ENCODE results near the gene EMC8.

Gene EMC8

GRCh38 chr16:85763616-85764015, 35.7 kb downstream of the EMC8 start:
- Histone ChIP-seq H3K4me3 (ENCODE audit: low read depth in 1 of 2, low read length in 2 of 2) (no peak overlapping the region), H3K27me3 (ENCODE audit: low read depth, low read length) (no peaks in the 10 kb centered on the region), H3K9me3 (ENCODE audit: control insufficient read depth in 1 of 2, low read length in 2 of 2) (no peaks in the 10 kb centered on the region), H3K36me3 (ENCODE audit: control insufficient read depth in 1 of 2, insufficient read depth in 2 of 2, low read length in 2 of 2) (no peaks in the 10 kb centered on the region), H3K27ac (ENCODE audit: low read length) (no peak overlapping the region), H3K4me1 (ENCODE audit: control insufficient read depth in 1 of 2, insufficient read depth in 2 of 2, low read length in 2 of 2) (no peaks in the 10 kb centered on the region)

- Histone ChIP-seq H3K36me3 (ENCODE audit: control insufficient read depth in 1 of 2, insufficient read depth in 2 of 2, low read length in 2 of 2) (no peaks in the 10 kb centered on the region), H3K27ac (ENCODE audit: low read length) (no peak overlapping the region), H3K4me1 (ENCODE audit: control insufficient read depth in 1 of 2, insufficient read depth in 2 of 2, low read length in 2 of 2) (no peaks in the 10 kb centered on the region), H3K9me3 (ENCODE audit: control insufficient read depth in 1 of 2, low read length in 2 of 2) (no peaks in the 10 kb centered on the region), H3K4me3 (ENCODE audit: low read depth in 1 of 2, low read length in 2 of 2) (no peak overlapping the region), H3K27me3 (ENCODE audit: low read depth, low read length) (no peaks in the 10 kb centered on the region)
These were observed 36.4 kb downstream of the EMC8 start for GRCh38 chr16:85762970-85763369.

DNA sequence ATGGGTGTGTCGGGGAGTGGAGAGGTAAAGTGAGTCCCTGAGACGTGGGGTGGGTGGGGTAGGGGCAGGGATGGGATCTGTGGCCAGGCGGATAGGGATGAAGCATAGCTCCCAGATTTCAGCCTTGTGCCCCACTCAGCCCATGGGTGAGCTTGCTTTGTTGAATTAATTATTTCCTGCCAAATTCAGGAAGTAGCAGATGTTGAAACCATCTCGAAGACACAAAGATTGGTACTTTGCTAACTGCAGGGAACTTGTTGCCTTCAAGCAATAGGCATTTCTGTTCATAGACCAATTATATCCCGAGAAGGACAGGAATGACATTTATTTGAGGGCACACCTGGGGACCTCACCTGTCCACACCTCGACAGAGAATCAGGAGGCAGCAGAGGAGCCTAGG, 37.5 kb downstream of the EMC8 start:
- no peaks in the 10 kb centered on the region for H3K36me3 ChIP-seq (ENCODE audit: control insufficient read depth in 1 of 2, insufficient read depth in 2 of 2, low read length in 2 of 2)
- H3K4me3 ChIP-seq (ENCODE audit: low read depth in 1 of 2, low read length in 2 of 2): no peak overlapping the region
- H3K4me1 ChIP-seq (ENCODE audit: control insufficient read depth in 1 of 2, insufficient read depth in 2 of 2, low read length in 2 of 2): no peaks in the 10 kb centered on the region
- no peak overlapping the region for H3K27ac ChIP-seq (ENCODE audit: low read length)
- no peaks in the 10 kb centered on the region for H3K9me3 ChIP-seq (ENCODE audit: control insufficient read depth in 1 of 2, low read length in 2 of 2)
- H3K27me3 ChIP-seq (ENCODE audit: low read depth, low read length): no peaks in the 10 kb centered on the region

DNA sequence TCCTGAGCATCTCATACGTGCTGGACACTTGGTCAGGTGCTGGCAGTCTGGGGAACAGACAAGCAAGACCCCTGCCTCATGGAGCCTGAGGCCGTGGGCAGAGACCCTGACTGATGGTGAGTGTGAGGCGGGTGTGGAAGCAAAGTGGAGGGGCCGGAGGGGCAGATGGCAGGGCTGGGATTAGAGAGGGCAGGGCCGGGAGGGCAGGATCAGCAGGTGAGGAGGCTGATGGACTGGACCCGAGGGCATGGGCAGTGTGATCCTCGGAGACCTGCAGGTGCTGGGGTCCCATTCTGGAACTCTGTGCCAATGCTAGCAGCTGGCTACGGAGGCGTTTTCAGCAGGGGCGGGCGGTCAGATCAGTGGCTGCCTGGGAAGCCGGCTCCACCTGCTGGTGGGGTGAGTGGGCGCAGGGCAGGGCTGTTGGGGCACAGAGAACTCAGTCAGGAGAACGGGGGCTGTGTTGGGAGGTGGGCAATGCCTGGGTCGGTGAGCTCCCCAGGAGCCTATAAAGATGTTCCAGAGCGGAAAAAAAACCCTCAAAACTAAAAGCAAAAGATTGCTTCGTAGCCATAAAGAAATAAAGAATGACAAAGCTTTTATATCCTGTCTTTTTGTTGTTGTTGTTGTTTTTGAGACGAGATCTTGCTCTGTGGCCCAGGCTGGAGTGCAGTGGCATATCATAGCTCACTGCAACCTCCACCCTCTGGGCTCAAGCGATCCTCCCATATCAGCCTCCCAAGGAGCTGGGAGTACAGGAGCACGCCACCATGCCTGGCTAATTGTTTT, 39.5 kb downstream of the EMC8 start:
- H3K27me3 ChIP-seq (ENCODE audit: low read depth, low read length): no peaks in the 10 kb centered on the region
- H3K9me3 ChIP-seq (ENCODE audit: control insufficient read depth in 1 of 2, low read length in 2 of 2): no peaks in the 10 kb centered on the region
- no peak overlapping the region for H3K27ac ChIP-seq (ENCODE audit: low read length)
- H3K36me3 ChIP-seq (ENCODE audit: control insufficient read depth in 1 of 2, insufficient read depth in 2 of 2, low read length in 2 of 2): no peaks in the 10 kb centered on the region
- no peaks in the 10 kb centered on the region for H3K4me1 ChIP-seq (ENCODE audit: control insufficient read depth in 1 of 2, insufficient read depth in 2 of 2, low read length in 2 of 2)
- no peak overlapping the region for H3K4me3 ChIP-seq (ENCODE audit: low read depth in 1 of 2, low read length in 2 of 2)

DNA sequence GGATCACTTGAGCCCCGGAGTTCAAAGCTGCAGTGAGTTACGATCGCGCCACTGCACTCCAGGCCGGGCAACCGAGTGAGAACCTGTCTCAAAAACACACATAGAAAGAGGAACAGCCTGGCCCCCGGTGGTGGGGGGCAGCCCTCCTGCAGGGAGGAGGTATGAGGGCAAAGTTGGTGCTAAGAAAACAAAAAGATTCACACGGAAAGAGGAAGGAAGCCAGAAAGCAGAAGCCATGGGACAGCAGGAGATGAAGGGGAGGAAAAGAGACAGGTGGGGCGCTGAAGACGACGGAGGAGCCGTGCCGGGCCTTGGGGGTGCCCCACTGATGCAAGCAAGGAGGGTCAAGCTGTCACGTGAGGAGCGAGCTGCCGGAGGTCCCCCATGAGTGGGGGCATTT, 40.2 kb downstream of the EMC8 start:
- Histone ChIP-seq H3K9me3 (ENCODE audit: control insufficient read depth in 1 of 2, low read length in 2 of 2) (no peaks in the 10 kb centered on the region), H3K36me3 (ENCODE audit: control insufficient read depth in 1 of 2, insufficient read depth in 2 of 2, low read length in 2 of 2) (no peaks in the 10 kb centered on the region), H3K4me1 (ENCODE audit: control insufficient read depth in 1 of 2, insufficient read depth in 2 of 2, low read length in 2 of 2) (peaks cover 0 to 2% of the 10 kb centered on the region in 2 donors), H3K4me3 (ENCODE audit: low read depth in 1 of 2, low read length in 2 of 2) (no peak overlapping the region), H3K27me3 (ENCODE audit: low read depth, low read length) (no peaks in the 10 kb centered on the region), H3K27ac (ENCODE audit: low read length) (no peak overlapping the region)

DNA sequence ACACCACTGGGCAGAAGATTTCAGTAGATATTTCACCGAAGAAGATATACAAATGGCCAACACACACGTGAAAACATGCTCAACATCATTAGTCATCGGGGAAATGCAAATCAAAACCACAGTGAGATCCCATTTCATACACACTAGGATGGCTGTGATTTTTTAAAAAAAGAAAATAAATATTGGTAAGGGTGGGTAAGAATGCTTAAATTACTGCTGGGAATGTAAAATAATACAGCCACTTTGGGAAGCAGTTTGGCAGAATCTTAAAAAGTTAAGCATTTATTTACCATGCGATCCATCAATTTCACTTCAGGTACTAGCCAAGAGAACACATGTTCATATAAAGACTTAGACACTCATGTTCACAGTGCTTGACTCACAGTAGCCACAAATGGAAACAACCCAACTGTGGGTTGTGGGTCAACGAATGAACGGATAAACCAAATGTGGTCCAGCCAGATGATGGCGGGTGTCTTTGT, 42.0 kb downstream of the EMC8 start:
- H3K4me1 ChIP-seq (ENCODE audit: control insufficient read depth in 1 of 2, insufficient read depth in 2 of 2, low read length in 2 of 2): peaks cover 3 to 14% of the 10 kb centered on the region in 2 donors
- no peaks in the 10 kb centered on the region for H3K9me3 ChIP-seq (ENCODE audit: control insufficient read depth in 1 of 2, low read length in 2 of 2)

GRCh38 chr16:85755929-85756768, 43.2 kb downstream of the EMC8 start:
- Histone ChIP-seq H3K27ac (ENCODE audit: low read length) (no peak overlapping the region), H3K27me3 (ENCODE audit: low read depth, low read length) (no peaks in the 10 kb centered on the region), H3K4me3 (ENCODE audit: low read depth in 1 of 2, low read length in 2 of 2) (no peak overlapping the region), H3K36me3 (ENCODE audit: control insufficient read depth in 1 of 2, insufficient read depth in 2 of 2, low read length in 2 of 2) (no peaks in the 10 kb centered on the region), H3K4me1 (ENCODE audit: control insufficient read depth in 1 of 2, insufficient read depth in 2 of 2, low read length in 2 of 2) (peaks cover 3 to 26% of the 10 kb centered on the region in 2 donors), H3K9me3 (ENCODE audit: control insufficient read depth in 1 of 2, low read length in 2 of 2) (no peaks in the 10 kb centered on the region)

More for the DNA sequence above, 42.0 kb downstream of the EMC8 start:
- Histone ChIP-seq H3K27me3 (ENCODE audit: low read depth, low read length) (no peaks in the 10 kb centered on the region), H3K4me3 (ENCODE audit: low read depth in 1 of 2, low read length in 2 of 2) (no peak overlapping the region), H3K36me3 (ENCODE audit: control insufficient read depth in 1 of 2, insufficient read depth in 2 of 2, low read length in 2 of 2) (no peaks in the 10 kb centered on the region), H3K27ac (ENCODE audit: low read length) (no peak overlapping the region)

DNA sequence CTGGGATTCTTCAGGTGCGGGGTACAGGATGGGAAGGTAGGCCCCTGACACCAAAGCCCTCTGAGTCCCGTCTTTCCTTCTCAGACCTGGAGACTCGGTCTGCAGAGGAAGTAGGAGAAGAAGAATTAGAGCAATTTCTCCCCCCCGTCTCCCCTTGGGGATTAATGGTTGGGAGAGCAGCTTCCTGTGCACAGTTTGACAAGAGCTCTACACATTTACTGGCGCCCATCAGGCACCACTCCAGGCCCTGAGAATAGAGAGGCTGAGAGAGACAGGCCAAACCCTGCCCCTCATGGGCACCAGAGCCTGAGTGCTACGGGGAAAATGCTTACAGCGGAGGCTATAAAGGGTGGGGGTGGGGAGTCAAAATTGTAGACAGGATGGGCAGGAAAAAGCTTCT, 44.9 kb downstream of the EMC8 start:
- Histone ChIP-seq H3K4me3 (ENCODE audit: low read depth in 1 of 2, low read length in 2 of 2) (no peak overlapping the region), H3K36me3 (ENCODE audit: control insufficient read depth in 1 of 2, insufficient read depth in 2 of 2, low read length in 2 of 2) (no peaks in the 10 kb centered on the region), H3K9me3 (ENCODE audit: control insufficient read depth in 1 of 2, low read length in 2 of 2) (no peaks in the 10 kb centered on the region), H3K27me3 (ENCODE audit: low read depth, low read length) (no peaks in the 10 kb centered on the region), H3K4me1 (ENCODE audit: control insufficient read depth in 1 of 2, insufficient read depth in 2 of 2, low read length in 2 of 2) (peaks cover 3 to 41% of the 10 kb centered on the region in 2 donors), H3K27ac (ENCODE audit: low read length) (no peak overlapping the region)

DNA sequence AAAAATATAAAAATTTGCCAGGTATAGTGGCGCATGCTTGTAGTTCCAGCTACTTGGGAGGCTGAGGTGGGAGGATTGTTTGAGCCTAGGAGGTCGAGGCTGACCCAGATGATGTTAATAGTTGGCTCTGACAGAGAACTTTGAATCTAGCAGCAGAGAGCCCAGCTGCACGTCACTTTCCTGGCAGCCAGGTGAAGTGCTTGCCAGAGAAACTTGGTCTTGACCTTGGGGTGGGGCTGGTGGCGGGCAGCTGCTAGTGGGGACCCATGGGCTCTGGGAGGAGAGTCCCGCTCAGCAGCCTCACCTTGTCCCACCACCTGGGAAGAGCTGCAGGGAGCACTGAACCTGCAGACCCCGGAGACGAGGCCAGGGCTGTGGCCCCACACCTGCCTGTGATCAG, 45.4 kb downstream of the EMC8 start:
- Histone ChIP-seq H3K4me1 (ENCODE audit: control insufficient read depth in 1 of 2, insufficient read depth in 2 of 2, low read length in 2 of 2) (peaks cover 3 to 41% of the 10 kb centered on the region in 2 donors), H3K9me3 (ENCODE audit: control insufficient read depth in 1 of 2, low read length in 2 of 2) (no peaks in the 10 kb centered on the region), H3K36me3 (ENCODE audit: control insufficient read depth in 1 of 2, insufficient read depth in 2 of 2, low read length in 2 of 2) (no peaks in the 10 kb centered on the region), H3K4me3 (ENCODE audit: low read depth in 1 of 2, low read length in 2 of 2) (no peak overlapping the region), H3K27ac (ENCODE audit: low read length) (no peak overlapping the region), H3K27me3 (ENCODE audit: low read depth, low read length) (no peaks in the 10 kb centered on the region)

GRCh38 chr16:85753559-85753958, 45.8 kb downstream of the EMC8 start:
- Histone ChIP-seq H3K27ac (ENCODE audit: low read length) (no peak overlapping the region), H3K9me3 (ENCODE audit: control insufficient read depth in 1 of 2, low read length in 2 of 2) (no peaks in the 10 kb centered on the region), H3K4me1 (ENCODE audit: control insufficient read depth in 1 of 2, insufficient read depth in 2 of 2, low read length in 2 of 2) (peaks cover 3 to 41% of the 10 kb centered on the region in 2 donors), H3K27me3 (ENCODE audit: low read depth, low read length) (no peaks in the 10 kb centered on the region), H3K36me3 (ENCODE audit: control insufficient read depth in 1 of 2, insufficient read depth in 2 of 2, low read length in 2 of 2) (no peaks in the 10 kb centered on the region), H3K4me3 (ENCODE audit: low read depth in 1 of 2, low read length in 2 of 2) (no peak overlapping the region)

DNA sequence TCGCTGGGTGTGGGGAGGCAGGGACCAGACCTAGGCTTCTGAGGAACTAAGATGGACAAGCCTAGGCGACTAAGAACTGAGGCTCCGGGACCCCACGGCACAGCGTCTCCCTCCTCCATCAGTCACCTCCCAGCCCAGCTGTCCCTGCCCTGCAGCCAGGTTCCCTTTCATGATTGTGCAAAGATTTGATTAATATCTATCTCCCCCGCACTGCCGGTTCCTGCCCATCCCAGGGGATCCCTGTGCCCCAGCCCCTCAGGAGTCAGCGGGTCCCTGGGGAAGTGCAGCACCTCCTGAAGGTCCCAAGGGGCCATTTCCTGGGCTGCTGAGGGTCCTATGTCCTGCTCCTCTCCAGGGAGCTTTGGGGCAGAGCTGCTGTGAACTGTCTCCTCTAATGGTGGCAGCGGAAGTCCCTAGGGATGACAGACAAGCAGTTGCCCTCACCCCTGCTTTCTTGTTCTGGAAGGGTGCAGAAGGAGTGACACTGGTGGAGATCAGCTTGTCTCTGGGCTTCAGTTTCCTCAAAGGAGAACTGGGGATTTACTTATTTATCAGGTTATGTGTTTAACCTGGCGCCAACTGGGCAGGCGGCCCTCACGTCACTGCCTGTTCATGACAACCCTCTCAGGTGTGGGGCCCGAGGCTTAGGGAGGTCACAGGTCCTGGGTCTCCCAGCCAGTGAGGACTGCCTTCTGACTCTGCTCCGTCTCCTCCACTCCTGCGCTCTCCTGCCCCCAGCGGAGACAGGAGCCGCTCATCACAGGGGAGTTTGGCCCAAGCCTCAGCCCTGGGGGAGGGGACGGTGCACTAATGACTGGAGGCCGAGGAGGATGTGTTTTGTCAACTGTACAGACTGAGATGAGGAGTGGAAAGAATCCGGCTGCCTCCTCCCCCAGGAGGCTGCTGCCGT, 46.6 kb downstream of the EMC8 start:
- H3K27me3 ChIP-seq (ENCODE audit: low read depth, low read length): no peaks in the 10 kb centered on the region
- H3K36me3 ChIP-seq (ENCODE audit: control insufficient read depth in 1 of 2, insufficient read depth in 2 of 2, low read length in 2 of 2): no peaks in the 10 kb centered on the region
- H3K27ac ChIP-seq (ENCODE audit: low read length): no peak overlapping the region
- no peak overlapping the region for H3K4me3 ChIP-seq (ENCODE audit: low read depth in 1 of 2, low read length in 2 of 2)
- no peaks in the 10 kb centered on the region for H3K9me3 ChIP-seq (ENCODE audit: control insufficient read depth in 1 of 2, low read length in 2 of 2)
- peaks cover 3 to 41% of the 10 kb centered on the region in 2 donors for H3K4me1 ChIP-seq (ENCODE audit: control insufficient read depth in 1 of 2, insufficient read depth in 2 of 2, low read length in 2 of 2)

All from muscle layer of duodenum (tissue), 2 donors.